Heart left ventricle (tissue), 16 donors: ENCODE results near the gene SMOC1. TPM values are rescaled to one million over a fixed set of nuclear protein-coding genes. Genes with fewer than 3 reads are reported as not detected.

Source experiments
- ATAC-seq, 4 donors: fragments of 200-7000 bp; cut with Tn5 transposase; one replicate each; pipeline ENCODE4 v1.9.1; 2020 to 2022; ENCODE audit warnings: moderate library complexity in 4 of 4, mild to moderate bottlenecking in 3 of 4, moderate number of reproducible peaks in 1 of 4
- DNase-seq, 5 donors: peaks; one replicate each; pipeline ENCODE4 v3.0.0-alpha.2; 2020
- H3K27ac ChIP-seq, 12 donors: fragments of 200-600 bp; sonication (generic) in 4 of 12; one replicate each; pipeline versions ENCODE4 v1.5.0 to v1.8.0; 2016 to 2022; ENCODE audit warnings: mild to moderate bottlenecking in 2 of 12
- H3K27me3 ChIP-seq, 9 donors: fragments of 200-600 bp; sonication (generic) in 2 of 9; one replicate each; pipeline versions ENCODE4 v1.5.1 to v1.8.0; 2016 to 2022; ENCODE audit warnings: mild to moderate bottlenecking in 3 of 9
- H3K36me3 ChIP-seq, 9 donors: fragments of 200-600 bp; sonication (generic) in 2 of 9; one replicate each; pipeline versions ENCODE4 v1.5.0 to v1.8.0; 2018 to 2022; ENCODE audit warnings: mild to moderate bottlenecking in 2 of 9
- H3K4me1 ChIP-seq, 12 donors: fragments of 200-600 bp; sonication (generic) in 4 of 12; one replicate each; pipeline versions ENCODE4 v1.5.0 to v1.8.0; 2016 to 2022; ENCODE audit warnings: mild to moderate bottlenecking in 3 of 12
- H3K4me3 ChIP-seq, 12 donors: fragments of 200-600 bp; sonication (generic) in 4 of 12; one replicate each; pipeline versions ENCODE4 v1.5.0 to v1.8.0; 2017 to 2022; ENCODE audit warnings: mild to moderate bottlenecking in 9 of 12, moderate library complexity in 4 of 12
- H3K9me3 ChIP-seq, 12 donors: fragments of 200-600 bp; sonication (generic) in 4 of 12; one replicate each; pipeline versions ENCODE4 v1.5.0 to v1.8.0; 2016 to 2022; ENCODE audit warnings: mild to moderate bottlenecking in 1 of 12
- CTCF ChIP-seq, 12 donors: fragments of 200-600 bp; sonication (generic) in 4 of 12; IDR thresholded peaks; one replicate each; pipeline versions ENCODE4 v1.5.0 to v1.8.0; 2018 to 2022; ENCODE audit warnings: antibody characterized with exemption in 12 of 12, mild to moderate bottlenecking in 5 of 12
- POLR2A ChIP-seq, 2 donors: fragments of 450-650 bp; IDR thresholded peaks; one replicate each; pipeline ENCODE4 v1.6.1; 2017; ENCODE audit warnings: antibody characterized with exemption in 2 of 2, mild to moderate bottlenecking in 2 of 2, moderate library complexity in 2 of 2
- WGBS, 4 donors: extraction: QIAGEN DNeasy Blood & Tissue Kit in 2 of 4; methylation state at CpG; one replicate each; pipeline versions ENCODE4 v1.1.5 to v1.1.7; 2013 to 2018; 5-methylcytosine and 5-hydroxymethylcytosine counted together
- intact Hi-C, 10 donors: fragments of 100-400 bp; cut with DNase I; formaldehyde crosslinking; loops; one replicate each; pipeline versions ENCODE4 v1.11.1 to v1.14.2; 2022
- polyA plus RNA-seq, 2 donors: library from polyadenylated mRNA; stranded (reverse); fragments of 200-250 nt; gene quantifications; one replicate each; pipeline ENCODE4 v1.2.3, GENCODE V29; 2013
- total RNA-seq, 9 donors: library from RNA; depleted of rRNA in 2 of 9; stranded (reverse); fragments of >200 nt in 2 of 9; fragmentation: NEBNext Ultra II Directional in 3 of 9; extraction: Animal tissue kit (Norgen Biotek cat#: 25700) in 3 of 9; gene quantifications; one replicate each; pipeline versions ENCODE4 v1.1.0 to v1.2.4, GENCODE V29; 2016 to 2023
- donor health status: ischemic (EF 13 %, LVEDD 7.1; RV severe dilation, severe dysfunction).
- donor health status: healthy with polysubstance abuse.
- donor health status: DM: no; HTN: yes; CAD: no.
- donor health status: DM: no; HTN: no; CAD: no.
- donor health status: ischemic (EF 25% LVEDD 6.9; RV normal size, moderate dysfunction).
- donor health status: ischemic (EF 25% LVEDD 5.7; RV mildly dilated, moderate dysfunction).
- donor health status: healthy.
- donor health status: DM: yes; HTN: yes; CAD: no.
- donor health status: ischemic (EF 35%, LVEDD 5.7; RV mildly dilated, moderate dysfunction).
- donor health status: nonischemic (EF 11% LVEDD 7.7; RV severe dilation, severe dysfunction).
- donor health status: DM: yes; HTN: yes; CAD: no.
- donor health status: PGD.
- donor health status: ischemic (EF 29% LVEDD 5.4; RV normal size, mild dysfunction).
- donor health status: nonischemic (EF 23%, LVEDD 6.1; RV moderate dilation, normal function).

Gene SMOC1
- total and polyA plus RNA-seq, 11 donors: 0.57 to 2.8 (median 0.85) TPM; not detected in 2

- no peaks in the 10 kb centered on the region for H3K4me1 ChIP-seq
- ATAC-seq (no peak), DNase-seq (no peak)
- peaks cover 0 to 21% (median 3%) of the 10 kb centered on the region in 9 donors for H3K27me3 ChIP-seq
- H3K27ac ChIP-seq: no peak overlapping the region
- 55 to 66% (median 62%) methylated on average over 3 of the region's 3 CpGs for WGBS, 4 donors
- intact Hi-C loops: loop anchor here in 7 of 10 donors (5.0 to 10.0 kb wide), 4 partner anchors 268 to 665 kb away; no protein-coding TSS in a partner anchor
- H3K36me3 ChIP-seq: no peaks in the 10 kb centered on the region
- no peak overlapping the region for H3K4me3 ChIP-seq
- TF ChIP-seq CTCF (IDR thresholded peaks at IDR 0.05) (no peak), POLR2A (IDR thresholded peaks at IDR 0.05) (no peak)
- no peaks in the 10 kb centered on the region for H3K9me3 ChIP-seq
Measured at GRCh38 chr14:70049605-70050004, 170.4 kb downstream of the SMOC1 start.

- no peak for TF ChIP-seq POLR2A (IDR thresholded peaks at IDR 0.05)
- TF ChIP-seq CTCF (IDR thresholded peaks at IDR 0.05): no peak
- ATAC-seq (no peak), DNase-seq (no peak)
- H3K4me1 ChIP-seq: no peaks in the 10 kb centered on the region
- WGBS, 4 donors: 62 to 79% (median 70%) methylated on average over 4 of the region's 4 CpGs
- H3K9me3 ChIP-seq: no peaks in the 10 kb centered on the region
- no peak overlapping the region for H3K27ac ChIP-seq
- H3K27me3 ChIP-seq: peaks cover 0 to 21% (median 3%) of the 10 kb centered on the region in 9 donors
- H3K4me3 ChIP-seq: no peak overlapping the region
- H3K36me3 ChIP-seq: no peaks in the 10 kb centered on the region
- intact Hi-C loops: no loop called here
Measured at GRCh38 chr14:70050136-70050535, 170.9 kb downstream of the SMOC1 start.

GRCh38 chr14:70052990-70053389 lies 173.8 kb downstream of the SMOC1 start:
- no peak for ATAC-seq
- no peak for TF ChIP-seq CTCF (IDR thresholded peaks at IDR 0.05)
- no peak for TF ChIP-seq POLR2A (IDR thresholded peaks at IDR 0.05)
- H3K4me3 ChIP-seq: no peak overlapping the region
- no peak for DNase-seq
- H3K9me3 ChIP-seq: no peaks in the 10 kb centered on the region
- no peaks in the 10 kb centered on the region for H3K4me1 ChIP-seq
- WGBS, 4 donors: 16 to 23% (median 19%) methylated on average over 3 of the region's 3 CpGs
- H3K36me3 ChIP-seq: no peaks in the 10 kb centered on the region
- no peak overlapping the region for H3K27ac ChIP-seq
- peaks cover 0 to 23% (median 0%) of the 10 kb centered on the region in 9 donors for H3K27me3 ChIP-seq
- intact Hi-C loops: no loop called here

GRCh38 chr14:70057519-70058136 lies 178.4 kb downstream of the SMOC1 start:
- intact Hi-C loops: no loop called here
- ATAC-seq (no peak), DNase-seq (no peak)
- H3K4me1 ChIP-seq: no peaks in the 10 kb centered on the region
- no peak overlapping the region for H3K27ac ChIP-seq
- H3K9me3 ChIP-seq: no peaks in the 10 kb centered on the region
- H3K27me3 ChIP-seq: peaks cover 0 to 23% (median 5%) of the 10 kb centered on the region in 9 donors
- no peak overlapping the region for H3K4me3 ChIP-seq
- TF ChIP-seq CTCF (IDR thresholded peaks at IDR 0.05): no peak
- TF ChIP-seq POLR2A (IDR thresholded peaks at IDR 0.05): no peak
- 68 to 81% (median 76%) methylated on average over 5 of the region's 5 CpGs for WGBS, 4 donors
- no peaks in the 10 kb centered on the region for H3K36me3 ChIP-seq
